HepG2 (cell line): ENCODE measurements around the gene IDH3G. TPM values are rescaled to one million over a fixed set of nuclear protein-coding genes. Genes with fewer than 3 reads are reported as not detected.

ENCODE experiments used
- ATAC-seq: fragments of 200-7000 bp; cut with Tn5 transposase; 3 replicates; pipeline ENCODE4 v1.9.1; 2020; ENCODE audit warnings: mild to moderate bottlenecking, moderate library complexity
- BruUV-seq: library from RNA; stranded (reverse); fragments of 400-500 nt; replicated peaks from 2 replicates; lab custom pipeline; 2021; lab: Mats Ljungman, UMichigan
- CTCF ChIA-PET: fragments of 300-600 bp; formaldehyde crosslinking; extraction: SDS; loops from one replicate; lab custom pipeline; 2021; ENCODE audit warnings: low total read pairs, inconsistent platforms, low intra/inter-chr PET ratio; lab: Yijun Ruan, JAX
- POLR2A ChIA-PET: fragments of 350-600 bp; sonication (Branson Sonifier 250); formaldehyde crosslinking; loops from one replicate; lab custom pipeline; 2020; ENCODE audit warnings: antibody characterized with exemption, inconsistent platforms; lab: Yijun Ruan, JAX
- DNase-seq: peaks from one replicate; pipeline ENCODE4 v3.0.0-alpha.2; 2015; ENCODE audit warnings: low spot score
- FAIRE-seq: peaks from 3 replicates; lab custom pipeline; 2011; peaks lifted over from hg19 to GRCh38; lab: Jason Lieb, UNC
- H2AFZ ChIP-seq: one replicate; pipeline ENCODE4 v1.6.1; 2011; ENCODE audit warnings: low read length, inconsistent platforms
- H3K27ac ChIP-seq: fragments of 300-600 bp; 3 replicates; pipeline ENCODE4 v1.8.0; 2011; ENCODE audit warnings: mixed run types, mild to moderate bottlenecking, mixed read lengths, low read length, inconsistent platforms; ENCODE audit not compliant: insufficient read depth; ENCODE audit errors: extremely low read length
- H3K27me3 ChIP-seq, 2 experiments: fragments of 200-600 bp in 1 of 2; 2 replicates in 1 of 2; 3 replicates in 1 of 2; pipeline versions ENCODE4 v1.6.0 to v1.8.0; 2011; ENCODE audit warnings: low read length in 2 of 2, mild to moderate bottlenecking in 2 of 2, moderate library complexity in 2 of 2, inconsistent platforms in 1 of 2; ENCODE audit not compliant: insufficient read depth in 2 of 2, control insufficient read depth in 1 of 2
- H3K36me3 ChIP-seq, 2 experiments: fragments of 200-600 bp in 1 of 2; replicated peaks in 1 of 2; 2 replicates in 1 of 2; 3 replicates in 1 of 2; pipeline versions ENCODE4 v1.5.1 to v1.8.0; 2011; ENCODE audit warnings: low read length in 2 of 2, inconsistent platforms in 1 of 2; ENCODE audit not compliant: insufficient read depth in 2 of 2, control insufficient read depth in 1 of 2
- H3K4me1 ChIP-seq: 2 replicates; pipeline ENCODE4 v1.5.1; 2012; ENCODE audit warnings: low read length, inconsistent platforms; ENCODE audit not compliant: insufficient read depth
- H3K4me2 ChIP-seq: 2 replicates; pipeline ENCODE4 v1.6.0; 2011; ENCODE audit warnings: low read depth, low read length, inconsistent platforms
- H3K4me3 ChIP-seq, 3 experiments: fragments of 200-600 bp in 1 of 3; sonication (generic), shearing (Covaris generic) in 1 of 3; replicated peaks in 1 of 3; 2 replicates each; pipeline ENCODE4 v1.5.1; 2011 to 2016; ENCODE audit warnings: low read length in 3 of 3, inconsistent platforms in 2 of 3, low read depth in 2 of 3, mild to moderate bottlenecking in 2 of 3, control low read depth in 1 of 3, mixed read lengths in 1 of 3; ENCODE audit not compliant: insufficient read depth in 1 of 3
- H3K79me2 ChIP-seq: one replicate; pipeline ENCODE4 v1.6.1; 2011; ENCODE audit warnings: low read length, inconsistent platforms; ENCODE audit not compliant: insufficient read depth
- H3K9ac ChIP-seq: 2 replicates; pipeline ENCODE4 v1.6.0; 2011; ENCODE audit warnings: mild to moderate bottlenecking, low read depth, low read length, inconsistent platforms; ENCODE audit not compliant: insufficient read depth
- H3K9me3 ChIP-seq: 2 replicates; pipeline ENCODE4 v1.5.1; 2012; ENCODE audit warnings: mild to moderate bottlenecking, low read length
- H4K20me1 ChIP-seq: 2 replicates; pipeline ENCODE4 v1.6.0; 2011; ENCODE audit warnings: inconsistent platforms, mild to moderate bottlenecking, low read length, moderate library complexity; ENCODE audit not compliant: insufficient read depth
- AGO2 ChIP-seq: fragments of 200-400 bp; formaldehyde crosslinking; optimal IDR thresholded peaks from 2 replicates; pipeline ENCODE3; 2017; ENCODE audit warnings: mild to moderate bottlenecking, low read depth, low read length, moderate library complexity
- ELF1 ChIP-seq: sonication (generic); formaldehyde crosslinking; IDR thresholded peaks from 2 replicates; pipeline ENCODE4 v1.4.0; 2020; ENCODE audit warnings: missing genetic modification reagents
- GFI1 ChIP-seq: sonication (generic); formaldehyde crosslinking; IDR thresholded peaks from 2 replicates; pipeline ENCODE4 v1.5.0; 2020; ENCODE audit warnings: missing genetic modification reagents, mild to moderate bottlenecking, borderline replicate concordance
- IRX3 ChIP-seq: sonication (generic); formaldehyde crosslinking; IDR thresholded peaks from 2 replicates; pipeline ENCODE4 v1.8.1; 2023; ENCODE audit warnings: mild to moderate bottlenecking, low read depth, missing genetic modification reagents, borderline replicate concordance
- LCORL ChIP-seq, 2 experiments: fragments of 450-650 bp in 1 of 2; sonication (generic) in 1 of 2; formaldehyde crosslinking in 1 of 2; IDR thresholded peaks; 2 replicates each; pipeline versions ENCODE4 v1.5.0 to v1.6.1; 2017 to 2020; ENCODE audit warnings: antibody characterized with exemption in 1 of 2, missing genetic modification reagents in 1 of 2
- NFE2L1 ChIP-seq: sonication (generic); formaldehyde crosslinking; IDR thresholded peaks from 2 replicates; pipeline ENCODE4 v1.4.0; 2020; ENCODE audit warnings: missing genetic modification reagents, mild to moderate bottlenecking, borderline replicate concordance
- NR2F6 ChIP-seq, 2 experiments: IDR thresholded peaks; 2 replicates each; pipeline ENCODE4 v1.6.1; 2016; ENCODE audit warnings: antibody characterized with exemption in 1 of 2, mild to moderate bottlenecking in 1 of 2
- PAWR ChIP-seq: sonication (generic); formaldehyde crosslinking; IDR thresholded peaks from 2 replicates; pipeline ENCODE4 v1.4.0; 2020; ENCODE audit warnings: missing genetic modification reagents, mild to moderate bottlenecking, borderline replicate concordance
- POLR2G ChIP-seq: fragments of 200-400 bp; formaldehyde crosslinking; IDR thresholded peaks from 2 replicates; pipeline ENCODE4 v1.6.1; 2018; ENCODE audit warnings: mild to moderate bottlenecking, low read depth, low read length, moderate library complexity
- SIN3B ChIP-seq: fragments of 150-350 bp; IDR thresholded peaks from 2 replicates; pipeline ENCODE4 v1.6.1; 2014; ENCODE audit warnings: low read length
- SP2 ChIP-seq: sonication (generic); formaldehyde crosslinking; IDR thresholded peaks from 2 replicates; pipeline ENCODE4 v1.5.1; 2020; ENCODE audit warnings: mild to moderate bottlenecking, missing genetic modification reagents
- THAP11 ChIP-seq: IDR thresholded peaks from 2 replicates; pipeline ENCODE4 v1.6.1; 2016; ENCODE audit warnings: missing biosample characterization, missing genetic modification reagents
- ZBTB7A ChIP-seq: sonication (generic); formaldehyde crosslinking; IDR thresholded peaks from 2 replicates; pipeline ENCODE4 v1.8.0; 2022; ENCODE audit warnings: mild to moderate bottlenecking, missing genetic modification reagents
- ZMYM2 ChIP-seq: sonication (generic); formaldehyde crosslinking; IDR thresholded peaks from 2 replicates; pipeline ENCODE4 v1.8.0; 2022; ENCODE audit warnings: mild to moderate bottlenecking, missing genetic modification reagents
- ZNF101 ChIP-seq: sonication (generic); formaldehyde crosslinking; IDR thresholded peaks from 2 replicates; pipeline ENCODE4 v1.4.0; 2020; ENCODE audit warnings: mild to moderate bottlenecking, low read depth, missing genetic modification reagents, borderline replicate concordance
- ZNF3 ChIP-seq: IDR thresholded peaks from 2 replicates; pipeline ENCODE4 v1.7.0; 2017; ENCODE audit warnings: inconsistent platforms
- ZNF331 ChIP-seq: sonication (generic); formaldehyde crosslinking; IDR thresholded peaks from 2 replicates; pipeline ENCODE4 v1.4.0; 2020; ENCODE audit warnings: missing genetic modification reagents
- ZNF570 ChIP-seq: sonication (generic); formaldehyde crosslinking; IDR thresholded peaks from 2 replicates; pipeline ENCODE4 v1.4.0; 2020; ENCODE audit warnings: mild to moderate bottlenecking, missing genetic modification reagents, borderline replicate concordance
- ZNF615 ChIP-seq: sonication (generic); formaldehyde crosslinking; IDR thresholded peaks from 2 replicates; pipeline ENCODE4 v1.5.0; 2020; ENCODE audit warnings: mild to moderate bottlenecking, missing genetic modification reagents, borderline replicate concordance
- ZNF792 ChIP-seq: IDR thresholded peaks from 2 replicates; pipeline ENCODE4 v1.6.1; 2016
- WGBS: methylation state at CpG from one replicate; pipeline ENCODE4 v1.1.6; 2017; ENCODE audit warnings: low lambda C conversion rate; 5-methylcytosine and 5-hydroxymethylcytosine counted together
- in situ Hi-C: cut with HindIII; loops from 2 replicates; pipeline ENCODE4 v1.10.0; 2017; ENCODE audit warnings: low pct_unique_long_range_greater_than_20kb; ENCODE audit not compliant: extremely low pct_ligation_motif_present
- intact Hi-C: fragments of 100-400 bp; cut with micrococcal nuclease; formaldehyde crosslinking; loops from one replicate; pipeline ENCODE4 v1.10.0; 2022; ENCODE audit not compliant: unreplicated experiment
- polyA plus RNA-seq, 8 experiments: library from polyadenylated mRNA; depleted of rRNA in 3 of 8; stranded (reverse) in 7 of 8; unstranded in 1 of 8; fragments of >200 nt; fragmentation: Illumina TruSeq in 4 of 8; extraction: Trizol in 4 of 8; gene quantifications; 2 replicates each; pipeline versions ENCODE4 v1.2.1 to v1.2.3, GENCODE V29; 2011 to 2016; ENCODE audit warnings: low read depth in 4 of 8, missing spikeins in 1 of 8, mixed read lengths in 1 of 8; ENCODE audit not compliant: insufficient read depth in 1 of 8
- total RNA-seq, 5 experiments: library from RNA; depleted of rRNA; stranded (reverse); fragments of >200 nt; fragmentation: Illumina TruSeq; extraction: Trizol; gene quantifications; 2 replicates each; pipeline ENCODE4 v1.2.3, GENCODE V29; 2016; ENCODE audit warnings: low read depth in 1 of 5
- TF ChIP-seq, protein P1 (sequence below): fragments of 450-650 bp; IDR thresholded peaks from 2 replicates; pipeline ENCODE4 v1.6.1; 2016
- TF ChIP-seq, protein P2 (sequence below): sonication (generic); formaldehyde crosslinking; IDR thresholded peaks from 2 replicates; pipeline ENCODE4 v1.4.0; 2020; ENCODE audit warnings: mild to moderate bottlenecking, missing genetic modification reagents
- TF ChIP-seq, protein P3 (sequence below): IDR thresholded peaks from 2 replicates; pipeline ENCODE4 v1.6.1; 2016

The IDH3G gene
- total and polyA plus RNA-seq, 2 of the 13 experiments (the other 11 are each of a cell fraction or from before 2014, with no cell fraction given): 18.7 to 35.5 TPM

DNA sequence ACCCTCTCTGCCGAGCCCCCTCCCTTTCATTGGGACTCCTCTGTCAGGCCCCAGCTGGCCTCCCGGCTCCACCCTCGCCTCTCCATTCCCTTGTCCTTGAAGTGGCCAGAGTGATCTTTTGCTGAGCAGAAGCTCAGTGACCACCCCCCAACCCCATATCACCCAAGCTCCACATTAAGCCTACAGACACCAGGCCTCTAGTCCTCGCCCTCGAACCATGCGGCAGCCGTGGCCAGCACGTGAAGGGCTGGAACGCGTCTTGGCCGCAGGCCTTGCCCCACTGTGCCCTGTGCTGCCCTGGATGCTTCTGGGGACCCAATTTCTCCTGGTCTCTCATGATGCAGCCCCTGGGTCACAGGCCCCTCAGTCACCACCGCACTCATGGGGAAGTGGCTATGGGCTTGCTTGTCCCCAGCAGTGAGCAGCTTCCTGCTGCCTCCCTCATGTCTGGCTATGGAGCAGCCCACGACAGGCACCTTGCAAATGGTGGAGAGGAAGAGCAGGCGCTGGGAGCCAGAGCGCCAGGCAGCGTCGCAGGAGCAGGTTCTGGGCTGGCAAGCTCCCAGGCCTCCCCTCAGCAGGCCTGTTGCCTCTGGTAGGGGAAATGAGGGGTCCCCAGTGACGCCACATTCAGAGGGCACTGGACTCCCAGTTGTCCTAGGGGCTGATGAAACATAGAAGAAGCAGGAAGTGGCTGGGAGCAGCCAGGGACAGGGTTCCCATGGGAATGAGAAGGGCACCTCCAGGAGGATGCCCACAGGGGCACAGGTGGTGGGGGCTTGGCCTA is 14.1 kb downstream of the IDH3G start:
- POLR2A ChIA-PET: interaction anchor here (1.0 to 2.1 kb wide), 3 partner anchors 10 to 53 kb away, joined by 3 to 9 read pairs (median 4); partner anchors contain the start of genes IDH3G and SSR4
- FAIRE-seq (no peak), ATAC-seq (peak; percentile 3; the same call in 2 of the 3 replicates), DNase-seq (no peak)
- WGBS: 81% methylated on average over 7 of the region's 18 CpGs
- in situ Hi-C loops (no loop called here), intact Hi-C loops (no loop called here)
- no peak overlapping the region for H2AFZ ChIP-seq
- no peaks in the 10 kb centered on the region for H3K4me1 ChIP-seq
- H3K4me2 ChIP-seq: peak overlapping the region; percentile 42; the same call in 1 of the 2 replicates
- H3K27ac ChIP-seq: no peak overlapping the region
- CTCF ChIA-PET: no interaction called here
- BruUV-seq: no TSS peak
- no peaks in the 10 kb centered on the region for H3K79me2 ChIP-seq
- no peaks in the 10 kb centered on the region for H3K27me3 ChIP-seq
- H3K9ac ChIP-seq: no peak overlapping the region
- H4K20me1 ChIP-seq: no peaks in the 10 kb centered on the region
- no peaks in the 10 kb centered on the region for H3K9me3 ChIP-seq
- peak overlapping the region in 1 of 3 experiments; percentile 23; a peak in 1 of 6 replicates for H3K4me3 ChIP-seq
- no peaks in the 10 kb centered on the region for H3K36me3 ChIP-seq
- TF ChIP-seq THAP11 (CRISPR knock-in tag) (no peak), NFE2L1 (CRISPR knock-in tag) (no peak), ELF1 (CRISPR knock-in tag) (0 out of 2 replicates have a peak, but pooled peaks have one; percentile 35), ZNF570 (no peak), ZNF792 (no peak), ZMYM2 (CRISPR knock-in tag) (no peak), LCORL (IDR thresholded peaks at IDR 0.05) (no peak), LCORL (CRISPR knock-in tag; IDR thresholded peaks at IDR 0.05) (no peak), ZBTB7A (CRISPR knock-in tag) (no peak), POLR2G (peak; percentile 24; the same call in 1 of the 2 replicates), ZNF331 (CRISPR knock-in tag) (no peak), ZNF615 (CRISPR knock-in tag) (no peak), ZNF3 (CRISPR knock-in tag) (no peak), IRX3 (no peak), NR2F6 (IDR thresholded peaks at IDR 0.05) (no peak), NR2F6 (CRISPR knock-in tag; IDR thresholded peaks at IDR 0.05) (no peak), GFI1 (CRISPR knock-in tag) (no peak), SP2 (CRISPR knock-in tag) (no peak), PAWR (CRISPR knock-in tag) (no peak), ZNF101 (CRISPR knock-in tag) (no peak), AGO2 (peak; percentile 68), SIN3B (no peak)
- TF ChIP-seq, protein P1, sequence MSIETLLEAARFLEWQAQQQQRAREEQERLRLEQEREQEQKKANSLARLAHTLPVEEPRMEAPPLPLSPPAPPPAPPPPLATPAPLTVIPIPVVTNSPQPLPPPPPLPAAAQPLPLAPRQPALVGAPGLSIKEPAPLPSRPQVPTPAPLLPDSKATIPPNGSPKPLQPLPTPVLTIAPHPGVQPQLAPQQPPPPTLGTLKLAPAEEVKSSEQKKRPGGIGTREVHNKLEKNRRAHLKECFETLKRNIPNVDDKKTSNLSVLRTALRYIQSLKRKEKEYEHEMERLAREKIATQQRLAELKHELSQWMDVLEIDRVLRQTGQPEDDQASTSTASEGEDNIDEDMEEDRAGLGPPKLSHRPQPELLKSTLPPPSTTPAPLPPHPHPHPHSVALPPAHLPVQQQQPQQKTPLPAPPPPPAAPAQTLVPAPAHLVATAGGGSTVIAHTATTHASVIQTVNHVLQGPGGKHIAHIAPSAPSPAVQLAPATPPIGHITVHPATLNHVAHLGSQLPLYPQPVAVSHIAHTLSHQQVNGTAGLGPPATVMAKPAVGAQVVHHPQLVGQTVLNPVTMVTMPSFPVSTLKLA: no peak
- TF ChIP-seq, protein P2, sequence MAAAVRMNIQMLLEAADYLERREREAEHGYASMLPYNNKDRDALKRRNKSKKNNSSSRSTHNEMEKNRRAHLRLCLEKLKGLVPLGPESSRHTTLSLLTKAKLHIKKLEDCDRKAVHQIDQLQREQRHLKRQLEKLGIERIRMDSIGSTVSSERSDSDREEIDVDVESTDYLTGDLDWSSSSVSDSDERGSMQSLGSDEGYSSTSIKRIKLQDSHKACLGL (CRISPR knock-in tag): no peak
- TF ChIP-seq, protein P3, sequence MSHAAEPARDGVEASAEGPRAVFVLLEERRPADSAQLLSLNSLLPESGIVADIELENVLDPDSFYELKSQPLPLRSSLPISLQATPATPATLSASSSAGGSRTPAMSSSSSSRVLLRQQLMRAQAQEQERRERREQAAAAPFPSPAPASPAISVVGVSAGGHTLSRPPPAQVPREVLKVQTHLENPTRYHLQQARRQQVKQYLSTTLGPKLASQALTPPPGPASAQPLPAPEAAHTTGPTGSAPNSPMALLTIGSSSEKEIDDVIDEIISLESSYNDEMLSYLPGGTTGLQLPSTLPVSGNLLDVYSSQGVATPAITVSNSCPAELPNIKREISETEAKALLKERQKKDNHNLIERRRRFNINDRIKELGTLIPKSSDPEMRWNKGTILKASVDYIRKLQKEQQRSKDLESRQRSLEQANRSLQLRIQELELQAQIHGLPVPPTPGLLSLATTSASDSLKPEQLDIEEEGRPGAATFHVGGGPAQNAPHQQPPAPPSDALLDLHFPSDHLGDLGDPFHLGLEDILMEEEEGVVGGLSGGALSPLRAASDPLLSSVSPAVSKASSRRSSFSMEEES (CRISPR knock-in tag): no peak
